H1 (cell line): ENCODE measurements around the gene CARD11. TPM values are rescaled to one million over a fixed set of nuclear protein-coding genes. Genes with fewer than 3 reads are reported as not detected.

Experiments
- CTCF ChIA-PET: fragments of 300-600 bp; sonication (Branson Sonifier 250); formaldehyde crosslinking; loops from one replicate; lab custom pipeline; 2021; ENCODE audit not compliant: partially characterized antibody; lab: Charles Lee
- POLR2A ChIA-PET: fragments of 300-600 bp; sonication (Branson Sonifier 250); formaldehyde crosslinking; loops from one replicate; lab custom pipeline; 2021; ENCODE audit warnings: inconsistent platforms; ENCODE audit not compliant: partially characterized antibody; lab: Charles Lee
- DNase-seq, 2 experiments: peaks; one replicate each; pipeline versions ENCODE4 v3.0.0 to v3.0.0-alpha.2; 2010 to 2022; ENCODE audit warnings: low spot score in 2 of 2, low read depth in 1 of 2, mixed read lengths in 1 of 2
- FAIRE-seq: peaks from 2 replicates; lab custom pipeline; 2011; peaks lifted over from hg19 to GRCh38; lab: Jason Lieb, UNC
- H2AFZ ChIP-seq: 2 replicates; pipeline ENCODE4 v1.8.1; 2012; ENCODE audit warnings: low read length, inconsistent platforms
- H2AK5ac ChIP-seq: 2 replicates; pipeline ENCODE4 v1.6.1; 2013; ENCODE audit warnings: low read depth, low read length
- H2BK120ac ChIP-seq: replicated peaks from 2 replicates; pipeline ENCODE3; 2013; ENCODE audit warnings: low read depth, low read length, inconsistent platforms
- H2BK12ac ChIP-seq: 2 replicates; pipeline ENCODE4 v1.6.1; 2013; ENCODE audit warnings: low read depth, low read length
- H2BK15ac ChIP-seq: 2 replicates; pipeline ENCODE4 v1.6.1; 2013; ENCODE audit warnings: low read length
- H2BK20ac ChIP-seq: 2 replicates; pipeline ENCODE4 v1.6.1; 2013; ENCODE audit warnings: low read length
- H2BK5ac ChIP-seq: 2 replicates; pipeline ENCODE4 v1.6.1; 2013; ENCODE audit warnings: low read depth, low read length
- H3K14ac ChIP-seq: 2 replicates; pipeline ENCODE4 v1.6.1; 2013; ENCODE audit warnings: inconsistent platforms; ENCODE audit not compliant: insufficient read length
- H3K18ac ChIP-seq: 2 replicates; pipeline ENCODE4 v1.6.1; 2013; ENCODE audit warnings: low read length; ENCODE audit errors: extremely low read depth
- H3K23ac ChIP-seq: 2 replicates; pipeline ENCODE4 v1.6.1; 2013; ENCODE audit warnings: inconsistent platforms; ENCODE audit not compliant: insufficient read length
- H3K23me2 ChIP-seq: 2 replicates; pipeline ENCODE4 v1.6.1; 2013; ENCODE audit warnings: low read depth, low read length
- H3K27ac ChIP-seq: 2 replicates; pipeline ENCODE4 v1.6.1; 2011; ENCODE audit warnings: low read depth, low read length, inconsistent platforms
- H3K27me3 ChIP-seq, 4 experiments: replicated peaks in 1 of 4; 1 replicate in 1 of 4; 2 replicates in 3 of 4; pipeline versions ENCODE4 v1.6.1 to v1.8.1; 2011 to 2013; ENCODE audit warnings: low read length in 3 of 4, mild to moderate bottlenecking in 3 of 4, inconsistent platforms in 2 of 4, mixed read lengths in 2 of 4, moderate library complexity in 1 of 4; ENCODE audit not compliant: control insufficient read depth in 3 of 4, insufficient read depth in 3 of 4; ENCODE audit errors: extremely low read depth in 1 of 4
- H3K36me3 ChIP-seq, 4 experiments: 2 replicates each; pipeline versions ENCODE4 v1.6.1 to v1.8.1; 2011 to 2013; ENCODE audit warnings: mild to moderate bottlenecking in 4 of 4, low read length in 3 of 4, moderate library complexity in 2 of 4, control low read depth in 1 of 4, inconsistent platforms in 1 of 4; ENCODE audit not compliant: insufficient read depth in 4 of 4, control insufficient read depth in 2 of 4
- H3K4ac ChIP-seq: replicated peaks from 2 replicates; pipeline ENCODE3; 2013; ENCODE audit warnings: low read length, low read depth, mixed read lengths, inconsistent platforms; ENCODE audit not compliant: insufficient read length
- H3K4me1 ChIP-seq, 4 experiments: replicated peaks in 1 of 4; 1 replicate in 1 of 4; 2 replicates in 3 of 4; pipeline versions ENCODE4 v1.6.1 to v1.8.1; 2011 to 2013; ENCODE audit warnings: low read length in 3 of 4, inconsistent platforms in 2 of 4, mixed read lengths in 1 of 4; ENCODE audit not compliant: insufficient read depth in 4 of 4, control insufficient read depth in 3 of 4
- H3K4me2 ChIP-seq, 2 experiments: 2 replicates each; pipeline versions ENCODE4 v1.6.1 to v1.8.1; 2011 to 2013; ENCODE audit warnings: low read depth in 2 of 2, low read length in 2 of 2, control low read depth in 1 of 2, inconsistent platforms in 1 of 2, mild to moderate bottlenecking in 1 of 2; ENCODE audit not compliant: insufficient read depth in 1 of 2
- H3K4me3 ChIP-seq, 4 experiments: fragments of 200-600, 300-600 bp in 1 of 4; sonication (generic), shearing (Covaris generic), sonication (Bioruptor Twin) in 1 of 4; 2 replicates each; pipeline versions ENCODE4 v1.5.1 to v1.8.1; 2011 to 2016; ENCODE audit warnings: low read length in 4 of 4, low read depth in 3 of 4, control low read depth in 2 of 4, inconsistent platforms in 2 of 4, mild to moderate bottlenecking in 2 of 4, mixed read lengths in 1 of 4, moderate library complexity in 1 of 4; ENCODE audit not compliant: insufficient read depth in 2 of 4; ENCODE audit errors: extremely low read depth in 1 of 4
- H3K56ac ChIP-seq: replicated peaks from 2 replicates; pipeline ENCODE3; 2013; ENCODE audit warnings: low read depth, mild to moderate bottlenecking, mixed read lengths, low read length, inconsistent platforms; ENCODE audit not compliant: insufficient read length
- H3K79me1 ChIP-seq: 2 replicates; pipeline ENCODE4 v1.6.1; 2013; ENCODE audit warnings: low read depth, low read length, control low read depth
- H3K79me2 ChIP-seq, 2 experiments: 2 replicates each; pipeline versions ENCODE4 v1.6.1 to v1.8.1; 2012 to 2013; ENCODE audit warnings: low read length in 2 of 2, mild to moderate bottlenecking in 2 of 2, inconsistent platforms in 1 of 2; ENCODE audit not compliant: insufficient read depth in 2 of 2, control insufficient read depth in 1 of 2
- H3K9ac ChIP-seq, 4 experiments: replicated peaks in 1 of 4; 1 replicate in 1 of 4; 2 replicates in 3 of 4; pipeline versions ENCODE4 v1.6.1 to v1.8.1; 2011 to 2013; ENCODE audit warnings: low read depth in 3 of 4, low read length in 3 of 4, control low read depth in 2 of 4, mild to moderate bottlenecking in 2 of 4, moderate library complexity in 2 of 4, inconsistent platforms in 1 of 4; ENCODE audit errors: extremely low read depth in 1 of 4
- H3K9me3 ChIP-seq, 2 experiments: 2 replicates each; pipeline versions ENCODE4 v1.6.1 to v1.8.1; 2012 to 2013; ENCODE audit warnings: mild to moderate bottlenecking in 2 of 2, moderate library complexity in 2 of 2, control low read depth in 1 of 2, inconsistent platforms in 1 of 2, low read depth in 1 of 2, low read length in 1 of 2, mixed read lengths in 1 of 2; ENCODE audit not compliant: insufficient read depth in 2 of 2
- H4K20me1 ChIP-seq, 2 experiments: replicated peaks in 1 of 2; 2 replicates each; pipeline versions ENCODE3 to v1.8.1; 2011 to 2013; ENCODE audit warnings: inconsistent platforms in 2 of 2, low read length in 2 of 2, mild to moderate bottlenecking in 1 of 2; ENCODE audit not compliant: insufficient read depth in 2 of 2, control insufficient read depth in 1 of 2
- H4K5ac ChIP-seq: 2 replicates; pipeline ENCODE4 v1.6.1; 2013; ENCODE audit warnings: low read length, low read depth, mixed read lengths, inconsistent platforms; ENCODE audit not compliant: insufficient read length
- H4K8ac ChIP-seq: 2 replicates; pipeline ENCODE4 v1.8.0; 2013; ENCODE audit warnings: mild to moderate bottlenecking, moderate library complexity, low read length, inconsistent platforms; ENCODE audit not compliant: insufficient read depth; ENCODE audit errors: extremely low read depth
- H4K91ac ChIP-seq: replicated peaks from 2 replicates; pipeline ENCODE3; 2013; ENCODE audit warnings: low read length, mixed read lengths, inconsistent platforms; ENCODE audit not compliant: insufficient read length
- CBX8 ChIP-seq: fragments of 300-800, 300-1000 bp; sonication (generic); IDR thresholded peaks from 2 replicates; pipeline ENCODE4 v1.7.1; 2016; ENCODE audit warnings: low read depth, low read length, borderline replicate concordance
- CEBPB ChIP-seq: IDR thresholded peaks from 2 replicates; pipeline ENCODE4 v1.6.1; 2012; ENCODE audit warnings: low read depth, low read length
- CREB1 ChIP-seq: IDR thresholded peaks from 2 replicates; pipeline ENCODE4 v1.6.1; 2012; ENCODE audit warnings: inconsistent platforms
- E2F6 ChIP-seq: IDR thresholded peaks from 2 replicates; pipeline ENCODE4 v1.6.1; 2012; ENCODE audit warnings: inconsistent platforms
- EZH2 ChIP-seq: fragments of 200-600 bp; sonication (generic); IDR thresholded peaks from 2 replicates; pipeline ENCODE4 v1.7.1; 2012; ENCODE audit warnings: low read depth, mild to moderate bottlenecking, moderate library complexity, low read length, inconsistent platforms; ENCODE audit not compliant: severe bottlenecking
- GABPA ChIP-seq: IDR thresholded peaks from 2 replicates; pipeline ENCODE4 v1.6.1; 2011; ENCODE audit warnings: mild to moderate bottlenecking, low read length, moderate library complexity, borderline replicate concordance; ENCODE audit not compliant: insufficient read depth
- GTF2F1 ChIP-seq: IDR thresholded peaks from 2 replicates; pipeline ENCODE4 v1.6.1; 2012; ENCODE audit warnings: low read depth, low read length, improper control_type of control experiment, borderline replicate concordance
- RBBP5 ChIP-seq: IDR thresholded peaks from 2 replicates; pipeline ENCODE4 v1.7.1; 2012; ENCODE audit warnings: low read depth, mild to moderate bottlenecking, inconsistent platforms, low read length, moderate library complexity, borderline replicate concordance
- SP1 ChIP-seq: IDR thresholded peaks from 2 replicates; pipeline ENCODE4 v1.6.1; 2011; ENCODE audit warnings: low read depth, low read length
- TAF1 ChIP-seq: IDR thresholded peaks from 2 replicates; pipeline ENCODE4 v1.6.1; 2011; ENCODE audit warnings: mild to moderate bottlenecking, low read depth, low read length
- WGBS, 2 experiments: shearing (Covaris generic) in 1 of 2; methylation state at CpG; one replicate each; pipeline versions ENCODE4 v1.1.6 to v1.1.7; 2013 to 2015; ENCODE audit warnings: low lambda C conversion rate in 2 of 2, mixed read lengths in 2 of 2, inconsistent platforms in 1 of 2, low coverage in 1 of 2, missing lambda C conversion rate in 1 of 2; ENCODE audit not compliant: insufficient replicate concordance in 2 of 2, insufficient coverage in 1 of 2, insufficient read length in 1 of 2; ENCODE audit errors: extremely low coverage in 1 of 2, missing lambda C conversion rate in 1 of 2; 5-methylcytosine and 5-hydroxymethylcytosine counted together
- polyA plus RNA-seq, 7 experiments: library from polyadenylated mRNA; depleted of rRNA in 3 of 7; stranded (reverse) in 5 of 7; unstranded in 2 of 7; fragments of >200 nt in 5 of 7; fragments of 200-250 nt in 2 of 7; gene quantifications; 1 replicate in 5 of 7; 2 replicates in 1 of 7; 4 replicates in 1 of 7; pipeline versions ENCODE4 v1.2.1 to v1.2.3, GENCODE V29; 2011 to 2013; ENCODE audit warnings: missing spikeins in 2 of 7, mixed read lengths in 2 of 7
- total RNA-seq: library from RNA; stranded (reverse); fragmentation: NEBNext Ultra II Directional; extraction: Animal tissue kit (Norgen Biotek cat#: 25700); gene quantifications from 2 replicates; pipeline ENCODE4 v1.2.1, GENCODE V29; 2021

The CARD11 gene
- total and polyA plus RNA-seq, 2 of the 8 experiments (the other 6 are each of a cell fraction or from before 2014, with no cell fraction given), result 12.6 to 29.8 TPM

- Histone ChIP-seq H2BK20ac (no peak overlapping the region), H4K5ac (no peak overlapping the region), H3K23ac (no peak overlapping the region), H2BK12ac (no peak overlapping the region), H3K9me3 (peaks cover 6 to 9% of the 10 kb centered on the region in 2 experiments), H3K4ac (no peak overlapping the region), H3K27me3 (no peaks in the 10 kb centered on the region), H4K20me1 (peaks cover 0 to 5% of the 10 kb centered on the region in 2 experiments), H3K56ac (no peak overlapping the region), H3K4me1 (no peaks in the 10 kb centered on the region), H3K9ac (no peak overlapping the region), H3K14ac (no peak overlapping the region), H3K4me3 (no peak overlapping the region), H2BK120ac (no peak overlapping the region), H3K27ac (no peak overlapping the region), H3K23me2 (peaks cover 16% of the 10 kb centered on the region), H2BK5ac (no peak overlapping the region), H3K79me2 (no peaks in the 10 kb centered on the region; a peak in 1 of 4 replicates), H2BK15ac (no peak overlapping the region), H2AK5ac (no peak overlapping the region), H4K8ac (no peak overlapping the region), H3K36me3 (no peaks in the 10 kb centered on the region), H3K4me2 (no peak overlapping the region), H2AFZ (no peak overlapping the region), H3K18ac (no peak overlapping the region), H3K79me1 (no peaks in the 10 kb centered on the region; the same call in 1 of the 2 replicates), H4K91ac (no peak overlapping the region)
- TF ChIP-seq CEBPB, result no peak
- TF ChIP-seq EZH2, result no peak
- TF ChIP-seq CBX8, result no peak
- TF ChIP-seq RBBP5, result no peak
- no peak for TF ChIP-seq TAF1
- TF ChIP-seq E2F6, result no peak
- TF ChIP-seq CREB1, result no peak
- TF ChIP-seq GABPA, result no peak
- TF ChIP-seq GTF2F1, result no peak
- TF ChIP-seq SP1, result no peak
- ChIA-PET POLR2A (interaction anchor here (1.2 kb wide), 1 partner anchor 16 kb away, joined by 3 read pairs; no protein-coding TSS in a partner anchor), CTCF (no interaction called here)
- FAIRE-seq (no peak), DNase-seq (no peak)
- WGBS, 2 experiments, result 87% methylated on average over 7 of the region's 7 CpGs; no CpG with 5 or more reads in 1 of the 2 experiments
These were observed 76.4 kb downstream of the CARD11 start for GRCh38 chr7:2967253-2967652.
